Stimulated activated naive B cell treated with anti-CD40 and anti-IgM and Interleukin-4, amounts not matched to agents 10 μg/mL and 1 μg/mL and 100 μg/mL, for 72 hours (primary cell): ENCODE data around the gene FMN1.

Experiments used
- ATAC-seq, 2 donors: fragments of 150-1000 bp; cut with Tn5 transposase; replicated peaks; 2 replicates each; pipeline ENCODE4 v1.10.0; 2021; ENCODE audit warnings: moderate library complexity in 1 of 2
- DNase-seq: peaks from one replicate; pipeline ENCODE4 v3.0.0; 2021
- H3K27ac Mint-ChIP-seq: one replicate; pipeline ENCODE4 v1.8.0; 2022; ENCODE audit warnings: mild to moderate bottlenecking, mixed read lengths
- H3K27me3 Mint-ChIP-seq, 2 donors: one replicate each; pipeline ENCODE4 v1.8.0; 2022; ENCODE audit warnings: mixed read lengths in 2 of 2
- H3K36me3 Mint-ChIP-seq, 2 donors: one replicate each; pipeline ENCODE4 v1.8.0; 2022; ENCODE audit warnings: mixed read lengths in 2 of 2, mild to moderate bottlenecking in 1 of 2
- H3K4me1 Mint-ChIP-seq, 2 donors: one replicate each; pipeline ENCODE4 v1.8.0; 2022; ENCODE audit warnings: mixed read lengths in 2 of 2, mild to moderate bottlenecking in 1 of 2
- H3K4me3 Mint-ChIP-seq, 2 donors: one replicate each; pipeline ENCODE4 v1.8.0; 2022; ENCODE audit warnings: mild to moderate bottlenecking in 2 of 2, mixed read lengths in 2 of 2, moderate library complexity in 1 of 2
- H3K9me3 Mint-ChIP-seq, 2 donors: one replicate each; pipeline ENCODE4 v1.8.0; 2022; ENCODE audit warnings: mixed read lengths in 2 of 2, mild to moderate bottlenecking in 1 of 2

Gene FMN1

GRCh38 chr15:32843219-32843815, 351.2 kb downstream of the FMN1 start:
- Mint-ChIP-seq H3K27ac (no peak overlapping the region), H3K36me3 (no peaks in the 10 kb centered on the region), H3K9me3 (no peaks in the 10 kb centered on the region), H3K4me1 (peaks cover 6 to 9% of the 10 kb centered on the region in 2 donors), H3K27me3 (peaks cover 22 to 31% of the 10 kb centered on the region in 2 donors), H3K4me3 (no peak overlapping the region)
- DNase-seq (no peak), ATAC-seq (peak; percentile 63 to 64)

GRCh38 chr15:32842081-32842480, 352.4 kb downstream of the FMN1 start:
- H3K4me3 Mint-ChIP-seq = no peak overlapping the region
- ATAC-seq (no peak), DNase-seq (no peak)
- peaks cover 35 to 38% of the 10 kb centered on the region in 2 donors for H3K27me3 Mint-ChIP-seq
- H3K4me1 Mint-ChIP-seq = peaks cover 6 to 9% of the 10 kb centered on the region in 2 donors
- H3K9me3 Mint-ChIP-seq = no peaks in the 10 kb centered on the region
- peaks cover 0 to 2% of the 10 kb centered on the region in 2 donors for H3K36me3 Mint-ChIP-seq
- H3K27ac Mint-ChIP-seq = no peak overlapping the region

- Mint-ChIP-seq H3K4me1 (peaks cover 6 to 9% of the 10 kb centered on the region in 2 donors), H3K27me3 (peaks cover 37 to 41% of the 10 kb centered on the region in 2 donors), H3K27ac (no peak overlapping the region), H3K4me3 (no peak overlapping the region), H3K9me3 (no peaks in the 10 kb centered on the region), H3K36me3 (peaks cover 0 to 2% of the 10 kb centered on the region in 2 donors)
- ATAC-seq = no peak
- DNase-seq = no peak
These were observed 353.8 kb downstream of the FMN1 start for GRCh38 chr15:32840507-32841245.

DNA sequence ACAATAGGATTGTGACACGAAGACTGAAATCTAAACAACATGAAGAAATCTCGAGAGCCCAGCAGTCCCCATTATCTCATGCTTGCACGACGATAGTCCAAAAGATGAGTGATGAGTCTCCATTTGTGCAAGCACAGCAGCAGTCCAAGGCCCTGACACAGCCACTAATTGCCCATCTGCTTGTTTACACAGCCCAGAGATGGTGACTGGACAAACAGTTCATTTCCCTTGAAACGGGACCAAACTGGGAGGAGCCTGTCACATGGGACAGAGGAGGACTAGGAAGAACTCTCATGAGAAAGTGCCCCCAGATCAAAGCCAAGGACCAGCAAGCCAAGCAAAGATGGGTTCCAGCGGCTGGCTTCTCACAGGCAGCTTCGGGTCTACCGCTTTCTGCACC, 355.7 kb downstream of the FMN1 start:
- ATAC-seq = no peak
- H3K27me3 Mint-ChIP-seq = peaks cover 37 to 41% of the 10 kb centered on the region in 2 donors
- H3K36me3 Mint-ChIP-seq = peaks cover 0 to 2% of the 10 kb centered on the region in 2 donors
- DNase-seq = no peak
- no peaks in the 10 kb centered on the region for H3K9me3 Mint-ChIP-seq
- no peak overlapping the region for H3K27ac Mint-ChIP-seq
- no peak overlapping the region for H3K4me3 Mint-ChIP-seq
- H3K4me1 Mint-ChIP-seq = peaks cover 16 to 23% of the 10 kb centered on the region in 2 donors

GRCh38 chr15:32838338-32838737, 356.2 kb downstream of the FMN1 start:
- Mint-ChIP-seq H3K36me3 (peaks cover 0 to 2% of the 10 kb centered on the region in 2 donors), H3K27me3 (peaks cover 37 to 41% of the 10 kb centered on the region in 2 donors), H3K9me3 (no peaks in the 10 kb centered on the region), H3K4me3 (no peak overlapping the region), H3K4me1 (peaks cover 16 to 24% of the 10 kb centered on the region in 2 donors), H3K27ac (no peak overlapping the region)
- ATAC-seq (no peak), DNase-seq (no peak)

DNA sequence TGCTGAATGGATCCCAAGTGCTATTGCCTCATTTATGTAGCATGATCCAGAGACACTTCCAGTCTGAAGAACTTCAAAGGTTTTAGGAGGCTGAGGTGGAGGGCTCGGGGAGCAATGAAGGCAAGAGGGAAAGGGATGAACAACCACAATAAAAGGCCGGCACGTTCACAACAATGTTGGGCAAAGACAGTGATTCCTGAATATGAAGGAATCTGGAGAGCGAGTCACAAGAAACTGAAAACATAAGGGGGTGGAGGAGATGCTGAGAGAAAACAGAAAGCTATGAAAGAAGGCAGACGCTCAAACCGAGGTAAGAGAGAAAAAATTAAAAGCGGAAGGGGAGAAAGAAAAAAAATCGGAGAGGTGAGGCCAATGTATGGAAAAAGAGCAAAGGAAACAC, 356.6 kb downstream of the FMN1 start:
- Mint-ChIP-seq H3K36me3 (peaks cover 2% of the 10 kb centered on the region in 2 donors), H3K27ac (no peak overlapping the region), H3K4me3 (no peak overlapping the region), H3K4me1 (peaks cover 17 to 24% of the 10 kb centered on the region in 2 donors), H3K9me3 (peaks cover 0 to 2% of the 10 kb centered on the region in 2 donors), H3K27me3 (peaks cover 37 to 41% of the 10 kb centered on the region in 2 donors)
- DNase-seq (no peak), ATAC-seq (no peak)

DNA sequence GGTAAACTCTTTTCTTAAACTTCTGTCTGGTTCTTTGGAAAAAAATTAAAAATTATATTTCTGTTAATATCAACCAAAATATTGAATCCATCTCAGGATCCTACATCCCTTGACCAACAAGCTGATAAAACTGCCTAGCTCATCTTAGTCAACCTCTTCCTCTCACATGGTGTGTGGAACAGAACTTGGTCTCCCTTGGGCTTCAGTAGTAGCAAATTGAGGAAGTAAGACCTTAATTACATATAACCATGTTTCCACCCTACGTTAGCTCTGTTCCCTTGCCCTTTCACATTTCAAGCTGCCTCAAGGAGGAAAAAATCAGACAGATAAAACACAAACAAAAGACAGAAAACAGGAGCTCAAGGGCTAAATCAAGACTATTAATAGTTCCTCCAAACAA, 360.4 kb downstream of the FMN1 start:
- Mint-ChIP-seq H3K36me3 (peaks cover 2 to 4% of the 10 kb centered on the region in 2 donors), H3K9me3 (peaks cover 0 to 4% of the 10 kb centered on the region in 2 donors), H3K4me1 (peaks cover 18 to 32% of the 10 kb centered on the region in 2 donors), H3K27me3 (peaks cover 24 to 30% of the 10 kb centered on the region in 2 donors), H3K27ac (peak overlapping the region; percentile 72), H3K4me3 (peak overlapping the region; percentile 42 to 46)
- peak; percentile 26 for DNase-seq
- ATAC-seq = peak; percentile 99

DNA sequence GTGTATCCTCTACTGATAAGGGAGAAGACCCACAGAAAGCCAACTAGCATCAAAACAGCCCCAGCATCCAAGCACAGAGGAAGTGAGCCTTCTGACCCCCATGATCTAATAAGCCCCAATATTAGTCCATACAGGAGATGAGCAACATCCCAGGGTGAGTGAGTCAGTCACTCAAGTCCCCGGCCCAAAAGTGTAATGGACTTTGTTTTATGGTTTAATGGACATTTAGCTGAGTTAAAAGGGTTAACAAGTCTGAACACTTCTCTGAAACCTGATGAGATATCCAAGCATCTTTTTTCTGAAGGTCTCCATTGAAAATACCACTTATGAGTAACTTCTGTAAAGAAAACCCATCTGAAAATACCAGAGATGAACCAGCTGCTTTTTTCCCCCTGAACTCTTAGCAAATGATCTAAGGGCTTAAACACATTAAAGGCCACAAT, 361.1 kb downstream of the FMN1 start:
- Mint-ChIP-seq H3K4me3 (no peak overlapping the region), H3K4me1 (peaks cover 18 to 32% of the 10 kb centered on the region in 2 donors), H3K9me3 (peaks cover 0 to 4% of the 10 kb centered on the region in 2 donors), H3K36me3 (peaks cover 2 to 4% of the 10 kb centered on the region in 2 donors), H3K27ac (peak overlapping the region; percentile 57), H3K27me3 (peaks cover 17 to 23% of the 10 kb centered on the region in 2 donors)
- ATAC-seq (peak; percentile 58 to 64), DNase-seq (no peak)

DNA sequence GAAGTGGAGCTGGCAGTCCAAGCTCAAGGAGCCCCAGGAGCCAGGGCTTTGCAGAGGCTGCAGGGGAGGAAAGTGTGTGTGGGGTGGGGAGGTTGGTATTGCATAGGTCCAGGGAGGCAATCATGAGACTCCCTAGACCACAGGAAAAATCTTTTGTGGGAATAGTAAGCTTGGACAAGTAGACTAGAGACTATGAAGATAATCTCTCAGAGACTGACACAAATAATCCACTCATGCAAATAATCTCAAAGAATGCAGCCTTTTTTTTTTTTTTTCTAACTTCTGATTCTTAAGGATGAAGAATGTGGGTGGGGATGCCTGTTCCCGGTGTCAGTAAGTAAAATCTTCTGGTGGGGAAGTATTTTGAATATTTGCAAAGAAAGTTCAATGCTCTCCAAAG, 363.0 kb downstream of the FMN1 start:
- no peak for DNase-seq
- H3K36me3 Mint-ChIP-seq = peaks cover 0 to 4% of the 10 kb centered on the region in 2 donors

GRCh38 chr15:32830241-32830640, 364.3 kb downstream of the FMN1 start:
- Mint-ChIP-seq H3K27ac (no peak overlapping the region), H3K4me1 (peaks cover 21 to 32% of the 10 kb centered on the region in 2 donors), H3K4me3 (no peak overlapping the region), H3K27me3 (peaks cover 14 to 21% of the 10 kb centered on the region in 2 donors), H3K9me3 (peaks cover 0 to 4% of the 10 kb centered on the region in 2 donors), H3K36me3 (peaks cover 0 to 4% of the 10 kb centered on the region in 2 donors)
- DNase-seq (no peak), ATAC-seq (no peak)

More for the DNA sequence above, 363.0 kb downstream of the FMN1 start:
- Mint-ChIP-seq H3K27me3 (peaks cover 14% of the 10 kb centered on the region in 2 donors), H3K9me3 (peaks cover 0 to 4% of the 10 kb centered on the region in 2 donors), H3K4me3 (no peak overlapping the region), H3K4me1 (peaks cover 18 to 32% of the 10 kb centered on the region in 2 donors), H3K27ac (no peak overlapping the region)
- no peak for ATAC-seq

GRCh38 chr15:32829436-32829835, 365.1 kb downstream of the FMN1 start:
- Mint-ChIP-seq H3K4me1 (peaks cover 15 to 24% of the 10 kb centered on the region in 2 donors), H3K36me3 (peaks cover 0 to 4% of the 10 kb centered on the region in 2 donors), H3K27me3 (peaks cover 14 to 29% of the 10 kb centered on the region in 2 donors), H3K9me3 (peaks cover 0 to 4% of the 10 kb centered on the region in 2 donors), H3K27ac (no peak overlapping the region), H3K4me3 (no peak overlapping the region)
- ATAC-seq (no peak), DNase-seq (no peak)

- Mint-ChIP-seq H3K36me3 (peaks cover 0 to 4% of the 10 kb centered on the region in 2 donors), H3K4me1 (peaks cover 9 to 16% of the 10 kb centered on the region in 2 donors), H3K9me3 (peaks cover 0 to 4% of the 10 kb centered on the region in 2 donors), H3K27ac (no peak overlapping the region), H3K27me3 (peaks cover 14 to 30% of the 10 kb centered on the region in 2 donors), H3K4me3 (no peak overlapping the region)
- ATAC-seq (no peak), DNase-seq (no peak)
These were observed 365.9 kb downstream of the FMN1 start for GRCh38 chr15:32828507-32829186.

DNA sequence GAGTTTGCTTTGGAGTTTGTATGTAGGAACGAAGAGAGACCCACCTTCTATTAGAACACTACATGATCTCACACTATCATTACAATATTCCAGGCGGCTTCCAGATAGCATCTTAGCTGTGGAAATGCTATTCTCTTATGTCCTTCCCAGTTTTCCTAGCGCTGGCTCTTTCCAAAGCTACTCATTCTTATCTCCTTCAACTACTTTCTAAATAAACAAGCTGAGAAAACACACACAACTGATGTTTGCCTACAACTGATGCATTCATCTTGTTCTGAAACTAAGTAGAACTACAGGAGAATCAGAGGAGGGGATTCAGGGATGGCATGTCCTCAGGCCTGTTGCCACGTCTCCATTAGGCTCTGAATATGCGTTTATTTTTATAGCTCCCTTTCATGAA, 367.8 kb downstream of the FMN1 start:
- no peak for ATAC-seq
- Mint-ChIP-seq H3K36me3 (no peaks in the 10 kb centered on the region), H3K27ac (no peak overlapping the region), H3K27me3 (peaks cover 23 to 30% of the 10 kb centered on the region in 2 donors), H3K9me3 (no peaks in the 10 kb centered on the region), H3K4me1 (peaks cover 0 to 3% of the 10 kb centered on the region in 2 donors), H3K4me3 (no peak overlapping the region)
- DNase-seq = no peak

- no peaks in the 10 kb centered on the region for H3K36me3 Mint-ChIP-seq
- no peak overlapping the region for H3K27ac Mint-ChIP-seq
- peaks cover 0 to 3% of the 10 kb centered on the region in 2 donors for H3K4me1 Mint-ChIP-seq
- H3K4me3 Mint-ChIP-seq = no peak overlapping the region
- H3K9me3 Mint-ChIP-seq = no peaks in the 10 kb centered on the region
- ATAC-seq (no peak), DNase-seq (no peak)
- H3K27me3 Mint-ChIP-seq = peaks cover 23% of the 10 kb centered on the region in 2 donors
These were observed 369.3 kb downstream of the FMN1 start for GRCh38 chr15:32825219-32825618.
